Mesenchymal stem cell (in vitro differentiated cells and primary cell): ENCODE results near the gene ELF2.

Experiments
- DNase-seq: peaks from one replicate; pipeline ENCODE4 v3.0.0-alpha.2; 2013
- H2AFZ ChIP-seq: one replicate; pipeline ENCODE4 v1.6.1; 2013; ENCODE audit warnings: low read depth, mild to moderate bottlenecking, control low read depth, inconsistent platforms, low read length, moderate library complexity
- H2AK5ac ChIP-seq: 2 replicates; pipeline ENCODE4 v1.6.1; 2013; ENCODE audit warnings: low read length, moderate library complexity, mild to moderate bottlenecking, inconsistent platforms; ENCODE audit not compliant: severe bottlenecking
- H2BK120ac ChIP-seq: one replicate; pipeline ENCODE4 v1.6.1; 2013; ENCODE audit warnings: low read depth, mild to moderate bottlenecking, inconsistent platforms, low read length, moderate library complexity
- H2BK12ac ChIP-seq, 2 experiments: one replicate each; pipeline ENCODE4 v1.6.1; 2013; ENCODE audit warnings: inconsistent platforms in 2 of 2, low read length in 2 of 2, mild to moderate bottlenecking in 2 of 2, moderate library complexity in 2 of 2, control low read depth in 1 of 2
- H2BK15ac ChIP-seq: one replicate; pipeline ENCODE4 v1.6.1; 2013; ENCODE audit warnings: mild to moderate bottlenecking, low read depth, inconsistent platforms; ENCODE audit not compliant: poor library complexity, severe bottlenecking
- H2BK5ac ChIP-seq: 2 replicates; pipeline ENCODE4 v1.6.1; 2013; ENCODE audit warnings: low read depth, mild to moderate bottlenecking, low read length, control low read depth, inconsistent platforms; ENCODE audit not compliant: poor library complexity, severe bottlenecking
- H3K14ac ChIP-seq, 2 experiments: one replicate each; pipeline ENCODE4 v1.6.1; 2013; ENCODE audit warnings: inconsistent platforms in 2 of 2, low read length in 2 of 2, control low read depth in 1 of 2, mild to moderate bottlenecking in 1 of 2, moderate library complexity in 1 of 2
- H3K18ac ChIP-seq, 2 experiments: one replicate each; pipeline ENCODE4 v1.6.1; 2013; ENCODE audit warnings: inconsistent platforms in 2 of 2, low read length in 2 of 2, control low read depth in 1 of 2, low read depth in 1 of 2, mild to moderate bottlenecking in 1 of 2
- H3K23ac ChIP-seq, 2 experiments: one replicate each; pipeline ENCODE4 v1.6.1; 2013; ENCODE audit warnings: inconsistent platforms in 2 of 2, low read length in 2 of 2, mild to moderate bottlenecking in 2 of 2, moderate library complexity in 2 of 2, control low read depth in 1 of 2
- H3K27ac ChIP-seq: 2 replicates; pipeline ENCODE4 v1.5.1; 2013; ENCODE audit warnings: mild to moderate bottlenecking, moderate library complexity, low read length, control low read depth, inconsistent platforms; ENCODE audit not compliant: poor library complexity, severe bottlenecking
- H3K27me3 ChIP-seq, 2 experiments: 2 replicates each; pipeline versions ENCODE4 v1.6.1 to v1.7.0; 2013; ENCODE audit warnings: low read length in 2 of 2, mild to moderate bottlenecking in 2 of 2, moderate library complexity in 2 of 2, control low read depth in 1 of 2, inconsistent platforms in 1 of 2; ENCODE audit not compliant: control insufficient read depth in 1 of 2, insufficient read depth in 1 of 2
- H3K36me3 ChIP-seq, 2 experiments: 2 replicates each; pipeline versions ENCODE4 v1.6.1 to v1.7.0; 2013; ENCODE audit warnings: low read length in 2 of 2, control low read depth in 1 of 2, inconsistent platforms in 1 of 2, low read depth in 1 of 2, mild to moderate bottlenecking in 1 of 2; ENCODE audit not compliant: insufficient read depth in 2 of 2, control insufficient read depth in 1 of 2
- H3K4ac ChIP-seq, 2 experiments: one replicate each; pipeline ENCODE4 v1.6.1; 2013; ENCODE audit warnings: inconsistent platforms in 2 of 2, low read length in 2 of 2, mild to moderate bottlenecking in 2 of 2, moderate library complexity in 2 of 2, control low read depth in 1 of 2, low read depth in 1 of 2
- H3K4me1 ChIP-seq: 2 replicates; pipeline ENCODE4 v1.6.1; 2013; ENCODE audit warnings: low read depth, low read length, control low read depth; ENCODE audit not compliant: control insufficient read depth, insufficient read depth
- H3K4me2 ChIP-seq: 2 replicates; pipeline ENCODE4 v1.6.1; 2013; ENCODE audit warnings: low read length, mild to moderate bottlenecking, inconsistent platforms; ENCODE audit not compliant: poor library complexity, severe bottlenecking
- H3K4me3 ChIP-seq, 2 experiments: 2 replicates each; pipeline versions ENCODE4 v1.5.1 to v1.7.0; 2013; ENCODE audit warnings: low read length in 2 of 2, mild to moderate bottlenecking in 2 of 2, control low read depth in 1 of 2, low read depth in 1 of 2; ENCODE audit not compliant: insufficient read depth in 1 of 2
- H3K79me1 ChIP-seq: replicated peaks from 2 replicates; pipeline ENCODE4 v1.6.1; 2013; ENCODE audit warnings: mild to moderate bottlenecking, control low read depth, low read length, inconsistent platforms; ENCODE audit not compliant: poor library complexity, severe bottlenecking
- H3K9ac ChIP-seq: 2 replicates; pipeline ENCODE4 v1.7.0; 2013; ENCODE audit warnings: mild to moderate bottlenecking, low read length, moderate library complexity
- H3K9me3 ChIP-seq: 2 replicates; pipeline ENCODE4 v1.7.0; 2013; ENCODE audit warnings: mild to moderate bottlenecking, low read length; ENCODE audit not compliant: control insufficient read depth
- H4K8ac ChIP-seq: one replicate; pipeline ENCODE4 v1.6.1; 2013; ENCODE audit warnings: inconsistent platforms, mild to moderate bottlenecking, low read length, moderate library complexity
- H4K91ac ChIP-seq: one replicate; pipeline ENCODE4 v1.6.1; 2013; ENCODE audit warnings: mild to moderate bottlenecking, low read length, inconsistent platforms
- WGBS: methylation state at CpG from one replicate; pipeline ENCODE4 v1.1.7; 2013; ENCODE audit warnings: mixed read lengths; 5-methylcytosine and 5-hydroxymethylcytosine counted together

The ELF2 gene

DNA sequence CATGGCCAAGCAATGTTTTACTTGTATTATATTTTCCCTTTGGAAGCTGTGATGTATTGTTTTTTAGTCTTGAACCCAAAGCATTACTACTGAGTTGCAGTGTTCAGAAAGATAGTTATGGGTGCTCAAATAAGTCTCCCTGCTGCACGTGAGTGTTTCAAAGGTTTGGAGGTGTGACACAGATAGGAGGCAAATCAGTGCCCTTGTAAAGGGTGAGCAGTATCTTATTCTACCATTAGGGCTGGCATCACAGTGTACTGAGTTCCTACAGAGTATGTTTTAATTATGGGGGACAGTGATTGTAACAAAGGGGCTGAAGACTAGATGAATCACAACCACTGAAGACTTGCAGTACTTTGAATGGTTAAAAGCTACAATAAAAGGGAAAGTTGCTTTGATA lies 123.1 kb downstream of the ELF2 start:
- Histone ChIP-seq H3K27ac (no peak overlapping the region), H4K91ac (no peak overlapping the region), H2AK5ac (no peak overlapping the region), H4K8ac (no peak overlapping the region), H3K27me3 (no peaks in the 10 kb centered on the region), H2BK5ac (no peak overlapping the region), H3K4me1 (no peaks in the 10 kb centered on the region), H2BK12ac (no peak overlapping the region), H3K9me3 (no peaks in the 10 kb centered on the region), H3K23ac (no peak overlapping the region), H3K4ac (no peak overlapping the region), H3K9ac (no peak overlapping the region), H3K79me1 (peaks cover 10% of the 10 kb centered on the region), H2AFZ (no peak overlapping the region), H3K36me3 (peaks cover 6 to 70% of the 10 kb centered on the region in 2 experiments), H3K4me3 (no peak overlapping the region), H3K18ac (no peak overlapping the region), H2BK15ac (no peak overlapping the region), H2BK120ac (no peak overlapping the region), H3K4me2 (no peak overlapping the region), H3K14ac (no peak overlapping the region)
- DNase-seq, result no peak
- WGBS, result 90% methylated on average over 1 of the region's 1 CpG

- no peak overlapping the region for H3K4me2 ChIP-seq
- WGBS, result no CpG with 5 or more reads among the region's 2 CpGs
- peaks cover 10 to 59% of the 10 kb centered on the region in 2 experiments for H3K36me3 ChIP-seq
Measured at GRCh38 chr4:139050446-139050845, 126.6 kb downstream of the ELF2 start.

DNA sequence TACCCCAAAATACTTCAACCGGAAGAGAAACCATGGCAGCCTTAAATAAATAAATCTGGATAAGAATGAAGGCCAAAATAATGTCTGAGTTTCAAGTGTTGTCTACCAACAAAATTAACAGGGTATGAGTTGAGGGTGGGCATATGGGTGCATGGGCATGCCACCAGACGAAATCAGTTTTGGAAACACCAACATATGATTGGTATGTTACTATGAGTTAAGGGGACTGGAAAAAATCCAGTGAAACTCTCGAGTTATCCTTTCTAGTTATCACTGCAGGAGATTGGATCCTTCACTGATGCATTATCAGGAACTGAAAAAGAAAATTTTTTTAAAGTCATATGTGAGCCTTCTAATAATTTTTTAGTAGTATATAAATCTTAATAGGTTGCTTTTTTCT lies 129.0 kb downstream of the ELF2 start:
- peaks cover 25 to 55% of the 10 kb centered on the region in 2 experiments for H3K36me3 ChIP-seq
- no peaks in the 10 kb centered on the region for H3K27me3 ChIP-seq
- no peaks in the 10 kb centered on the region for H3K9me3 ChIP-seq
- no peak overlapping the region for H2BK12ac ChIP-seq
- no peak overlapping the region for H4K8ac ChIP-seq
- no peak overlapping the region for H3K4me2 ChIP-seq
- H3K4ac ChIP-seq, result no peak overlapping the region
- no peak overlapping the region for H2BK5ac ChIP-seq
- no peak overlapping the region for H3K14ac ChIP-seq
- no peak overlapping the region for H3K4me3 ChIP-seq
- DNase-seq, result no peak
- H2AFZ ChIP-seq, result no peak overlapping the region
- 99% methylated on average over 3 of the region's 3 CpGs for WGBS
- H3K4me1 ChIP-seq, result peaks cover 4% of the 10 kb centered on the region
- no peak overlapping the region for H3K27ac ChIP-seq
- no peak overlapping the region for H2AK5ac ChIP-seq
- H2BK120ac ChIP-seq, result no peak overlapping the region
- no peak overlapping the region for H2BK15ac ChIP-seq
- peaks cover 21% of the 10 kb centered on the region for H3K79me1 ChIP-seq
- H4K91ac ChIP-seq, result no peak overlapping the region
- H3K18ac ChIP-seq, result no peak overlapping the region
- no peak overlapping the region for H3K23ac ChIP-seq
- H3K9ac ChIP-seq, result no peak overlapping the region

More at GRCh38 chr4:139050446-139050845, 126.6 kb downstream of the ELF2 start:
- Histone ChIP-seq H3K4me1 (no peaks in the 10 kb centered on the region), H3K9ac (no peak overlapping the region), H3K14ac (no peak overlapping the region), H2BK12ac (no peak overlapping the region), H3K9me3 (no peaks in the 10 kb centered on the region), H4K8ac (no peak overlapping the region), H4K91ac (no peak overlapping the region), H3K27ac (peak overlapping the region; percentile 62), H3K79me1 (peaks cover 12% of the 10 kb centered on the region), H2BK15ac (no peak overlapping the region), H3K4me3 (no peak overlapping the region), H3K4ac (no peak overlapping the region), H2AFZ (no peak overlapping the region), H2AK5ac (no peak overlapping the region), H3K18ac (no peak overlapping the region), H2BK120ac (no peak overlapping the region), H2BK5ac (no peak overlapping the region), H3K23ac (no peak overlapping the region), H3K27me3 (no peaks in the 10 kb centered on the region)
- peak; percentile 45 for DNase-seq

DNA sequence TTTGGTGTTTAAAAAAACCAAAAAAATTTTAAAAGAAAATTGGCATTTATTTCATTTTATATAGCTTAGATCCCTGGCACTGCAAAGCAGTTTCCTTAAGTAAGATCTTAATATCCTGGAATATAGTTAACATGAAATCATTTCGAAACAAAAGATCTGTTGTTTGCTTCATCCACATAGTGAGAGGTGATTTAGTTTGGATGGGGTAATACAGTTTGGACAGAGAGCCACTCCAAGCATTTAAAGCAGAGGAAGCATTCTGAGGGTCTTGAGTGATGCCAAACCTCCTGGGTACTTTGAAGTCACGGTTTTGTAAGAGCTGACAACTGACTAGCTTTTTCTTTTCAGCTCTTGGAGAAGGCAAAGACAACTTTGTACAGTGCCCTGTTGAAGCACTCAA lies 132.7 kb downstream of the ELF2 start:
- no peak overlapping the region for H3K4ac ChIP-seq
- peaks cover 18% of the 10 kb centered on the region for H3K79me1 ChIP-seq
- peaks cover 5% of the 10 kb centered on the region for H3K4me1 ChIP-seq
- H3K9ac ChIP-seq, result no peak overlapping the region
- no peak overlapping the region for H2BK12ac ChIP-seq
- no peaks in the 10 kb centered on the region for H3K9me3 ChIP-seq
- WGBS, result 97% methylated on average over 2 of the region's 2 CpGs
- H2BK15ac ChIP-seq, result no peak overlapping the region
- no peak overlapping the region for H4K91ac ChIP-seq
- no peak overlapping the region for H2AFZ ChIP-seq
- H2AK5ac ChIP-seq, result no peak overlapping the region
- no peak overlapping the region for H2BK120ac ChIP-seq
- H3K4me3 ChIP-seq, result no peak overlapping the region
- H3K4me2 ChIP-seq, result no peak overlapping the region
- H3K18ac ChIP-seq, result no peak overlapping the region
- H3K23ac ChIP-seq, result no peak overlapping the region
- DNase-seq, result no peak
- no peak overlapping the region for H4K8ac ChIP-seq
- no peak overlapping the region for H2BK5ac ChIP-seq
- peaks cover 26 to 49% of the 10 kb centered on the region in 2 experiments for H3K36me3 ChIP-seq
- H3K27me3 ChIP-seq, result no peaks in the 10 kb centered on the region
- no peak overlapping the region for H3K14ac ChIP-seq
- H3K27ac ChIP-seq, result no peak overlapping the region
